SH-SY5Y (cell line): Measurements from ENCODE around the gene HDHD5.

ENCODE experiments used
- GATA2 ChIP-seq: IDR thresholded peaks from 2 replicates; pipeline ENCODE4 v1.6.1; 2011; ENCODE audit warnings: mild to moderate bottlenecking, low read depth, low read length
- GATA3 ChIP-seq: IDR thresholded peaks from 2 replicates; pipeline ENCODE4 v1.6.1; 2011; ENCODE audit warnings: low read depth, mild to moderate bottlenecking, low read length, moderate library complexity

DNA sequence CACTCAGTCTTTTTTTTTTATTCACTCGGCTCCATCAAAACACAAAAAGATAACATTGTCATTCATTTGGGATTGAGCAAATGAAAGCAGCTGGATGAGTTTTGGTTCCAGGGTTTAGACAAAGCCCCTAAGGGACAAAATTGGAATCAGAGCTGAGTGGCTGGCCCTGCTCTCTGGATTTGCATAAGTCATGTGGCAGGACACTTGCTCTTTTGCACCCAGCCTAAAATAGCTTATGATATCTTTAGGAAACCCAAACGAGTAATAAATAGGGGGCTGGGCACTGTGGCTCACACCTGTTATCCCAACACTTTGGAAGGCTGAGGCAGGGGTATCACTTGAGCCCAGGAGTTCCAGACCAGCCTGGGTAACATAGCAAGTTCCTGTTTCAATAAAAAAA, 27.0 kb downstream of the HDHD5 start:
- TF ChIP-seq GATA3 (no peak), GATA2 (no peak)
